GM18951 (cell line): ENCODE results near the gene POLR2L.

Source experiments
- POLR2A ChIP-seq: IDR thresholded peaks from 4 replicates; pipeline ENCODE4 v1.6.1; 2011; ENCODE audit warnings: mild to moderate bottlenecking; ENCODE audit not compliant: insufficient read length, insufficient read depth; ENCODE audit errors: extremely low read depth
- in situ Hi-C: fragments of 300-500 bp; cut with MboI; formaldehyde crosslinking; loops from one replicate; pipeline ENCODE4 v1.12.0; 2022; ENCODE audit warnings: low sequenced_read_pairs, mixed read lengths, inconsistent platforms; ENCODE audit not compliant: unreplicated experiment

POLR2L gene

GRCh38 chr11:810040-810567 is 32.2 kb downstream of the POLR2L start:
- in situ Hi-C loops = no loop called here
- TF ChIP-seq POLR2A = no peak

- peak; percentile 87 for TF ChIP-seq POLR2A
- in situ Hi-C loops = no loop called here
Measured at GRCh38 chr11:809287-810039, 32.9 kb downstream of the POLR2L start, which contains the start of gene RPLP2. RPLP2 (plus strand) TSS chr11:809967; CDS start chr11:810235, 268 bp downstream.

- no peak for TF ChIP-seq POLR2A
- in situ Hi-C loops = no loop called here
Measured at GRCh38 chr11:808427-809286, 33.7 kb downstream of the POLR2L start.

- in situ Hi-C loops = no loop called here
- TF ChIP-seq POLR2A = no peak
Measured at GRCh38 chr11:804599-804964, 37.7 kb downstream of the POLR2L start.

GRCh38 chr11:803770-804598 is 38.3 kb downstream of the POLR2L start:
- in situ Hi-C loops = no loop called here
- TF ChIP-seq POLR2A = no peak

- no peak for TF ChIP-seq POLR2A
- in situ Hi-C loops = no loop called here
Measured at GRCh38 chr11:803467-803742, 38.9 kb downstream of the POLR2L start.

- TF ChIP-seq POLR2A = no peak
- in situ Hi-C loops = no loop called here
Measured at GRCh38 chr11:802693-803466, 39.4 kb downstream of the POLR2L start.

GRCh38 chr11:802018-802617 is 40.2 kb downstream of the POLR2L start:
- in situ Hi-C loops = no loop called here
- no peak for TF ChIP-seq POLR2A

GRCh38 chr11:801097-801780 is 41.1 kb downstream of the POLR2L start:
- TF ChIP-seq POLR2A = no peak
- in situ Hi-C loops = no loop called here

GRCh38 chr11:800473-800872 is 41.9 kb downstream of the POLR2L start:
- TF ChIP-seq POLR2A = no peak
- in situ Hi-C loops = no loop called here

- TF ChIP-seq POLR2A = no peak
- in situ Hi-C loops = no loop called here
Measured at GRCh38 chr11:799641-800316, 42.5 kb downstream of the POLR2L start.
